ENCODE results near the gene WAPL.

Gene WAPL

DNA sequence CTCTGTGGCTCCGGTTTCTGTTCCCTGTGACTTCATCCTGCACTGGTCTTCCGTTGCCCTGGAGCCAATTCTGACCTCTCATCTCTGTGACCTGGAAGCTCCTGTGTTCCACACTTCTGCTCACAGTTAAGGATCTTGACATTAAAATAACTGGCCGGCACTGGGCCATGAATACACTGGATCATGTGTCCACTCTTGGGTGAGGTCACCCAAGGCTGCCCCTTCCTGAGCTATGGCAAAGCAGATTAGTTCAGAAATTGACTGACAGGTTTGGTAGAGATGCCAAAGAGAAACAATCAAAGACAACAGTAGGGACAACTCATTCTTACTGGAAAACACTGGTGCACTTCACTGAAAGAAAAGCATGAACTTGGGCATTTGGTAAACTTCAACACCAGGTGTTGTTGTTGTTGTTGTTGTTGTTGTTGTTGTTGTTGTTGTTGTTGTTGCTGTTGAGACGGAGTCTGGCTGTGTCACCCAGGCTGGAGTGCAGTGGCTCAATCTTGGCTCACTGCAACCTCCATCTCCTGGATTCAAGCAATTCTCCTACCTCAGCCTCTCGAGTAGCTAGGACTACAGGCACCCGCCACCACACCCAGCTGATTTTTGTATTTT lies 118.3 kb downstream of the WAPL start:
- intact Hi-C loops (cut with DNase I; ENCODE audit: low total_unique reads) = loop anchor here (5.0 kb wide), 1 partner anchor 184 kb away; no protein-coding TSS in a partner anchor

GRCh38 chr10:86402283-86402941 lies 119.2 kb downstream of the WAPL start:
- TF ChIP-seq, protein P1, sequence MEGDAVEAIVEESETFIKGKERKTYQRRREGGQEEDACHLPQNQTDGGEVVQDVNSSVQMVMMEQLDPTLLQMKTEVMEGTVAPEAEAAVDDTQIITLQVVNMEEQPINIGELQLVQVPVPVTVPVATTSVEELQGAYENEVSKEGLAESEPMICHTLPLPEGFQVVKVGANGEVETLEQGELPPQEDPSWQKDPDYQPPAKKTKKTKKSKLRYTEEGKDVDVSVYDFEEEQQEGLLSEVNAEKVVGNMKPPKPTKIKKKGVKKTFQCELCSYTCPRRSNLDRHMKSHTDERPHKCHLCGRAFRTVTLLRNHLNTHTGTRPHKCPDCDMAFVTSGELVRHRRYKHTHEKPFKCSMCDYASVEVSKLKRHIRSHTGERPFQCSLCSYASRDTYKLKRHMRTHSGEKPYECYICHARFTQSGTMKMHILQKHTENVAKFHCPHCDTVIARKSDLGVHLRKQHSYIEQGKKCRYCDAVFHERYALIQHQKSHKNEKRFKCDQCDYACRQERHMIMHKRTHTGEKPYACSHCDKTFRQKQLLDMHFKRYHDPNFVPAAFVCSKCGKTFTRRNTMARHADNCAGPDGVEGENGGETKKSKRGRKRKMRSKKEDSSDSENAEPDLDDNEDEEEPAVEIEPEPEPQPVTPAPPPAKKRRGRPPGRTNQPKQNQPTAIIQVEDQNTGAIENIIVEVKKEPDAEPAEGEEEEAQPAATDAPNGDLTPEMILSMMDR (IDR thresholded peaks at IDR 0.05) = no peak
- Histone ChIP-seq H3K27me3 (no peaks in the 10 kb centered on the region), H3K27ac (peak overlapping the region in 1 of 2 donors; percentile 85), H3K4me3 (peak overlapping the region; percentile 33 to 68), H3K4me1 (peaks cover 0 to 37% (median 30%) of the 10 kb centered on the region in 4 donors), H3K9me3 (no peaks in the 10 kb centered on the region), H3K36me3 (no peaks in the 10 kb centered on the region)
- no peak for DNase-seq
- intact Hi-C loops (cut with DNase I; ENCODE audit: low total_unique reads) = loop anchor here (5.0 kb wide), 1 partner anchor 185 kb away; no protein-coding TSS in a partner anchor

More for the DNA sequence above, 118.3 kb downstream of the WAPL start:
- TF ChIP-seq, protein P1 (IDR thresholded peaks at IDR 0.05) = no peak
- Histone ChIP-seq H3K36me3 (no peaks in the 10 kb centered on the region), H3K27ac (peak overlapping the region in 1 of 2 donors; percentile 85), H3K27me3 (no peaks in the 10 kb centered on the region), H3K4me3 (no peak overlapping the region), H3K9me3 (no peaks in the 10 kb centered on the region), H3K4me1 (peaks cover 0 to 37% (median 30%) of the 10 kb centered on the region in 4 donors)
- no peak for DNase-seq

DNA sequence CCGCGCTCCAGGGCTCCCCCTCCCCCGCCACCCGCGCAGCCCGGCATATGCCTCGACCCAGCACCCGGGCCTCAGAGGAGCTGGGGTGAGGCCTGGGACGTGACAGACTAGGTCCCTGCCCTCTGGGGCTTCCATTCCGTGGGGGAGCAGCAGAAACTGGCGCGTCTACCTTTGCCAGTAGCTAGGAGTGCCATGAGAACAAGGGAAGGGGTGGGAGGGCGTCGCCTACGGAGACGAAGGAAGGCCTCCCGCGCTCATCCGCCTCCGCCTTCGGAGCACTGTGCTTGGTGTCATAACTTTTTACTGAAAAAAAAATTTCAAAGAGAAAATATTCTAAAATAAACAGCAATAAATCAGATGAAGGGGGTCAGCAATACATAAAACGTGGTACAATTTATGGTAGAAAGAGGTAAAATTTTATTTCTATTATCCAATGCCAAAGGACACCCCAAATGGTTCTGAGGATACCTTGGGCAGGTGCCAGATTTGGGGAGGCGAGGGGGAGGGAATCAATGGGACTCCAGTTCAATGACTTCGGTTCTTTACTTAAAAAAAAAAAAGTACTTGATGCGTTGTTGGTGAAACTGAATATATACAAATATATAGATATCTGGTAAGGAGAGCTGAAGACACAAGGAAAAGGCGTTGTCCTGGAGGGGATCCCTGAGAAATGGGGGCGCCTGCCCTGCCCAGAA lies 119.9 kb downstream of the WAPL start:
- peak overlapping the region; percentile 64 to 68 for H3K4me3 ChIP-seq
- peaks cover 0 to 37% (median 30%) of the 10 kb centered on the region in 4 donors for H3K4me1 ChIP-seq
- H3K9me3 ChIP-seq = no peaks in the 10 kb centered on the region
- TF ChIP-seq, protein P1 (IDR thresholded peaks at IDR 0.05) = no peak
- intact Hi-C loops (cut with DNase I; ENCODE audit: low total_unique reads) = loop anchor here (2.0 to 5.0 kb wide), 2 partner anchors 119 to 186 kb away; partner anchors contain the start of gene WAPL
- H3K27me3 ChIP-seq = no peaks in the 10 kb centered on the region
- H3K27ac ChIP-seq = peak overlapping the region; percentile 73 to 85
- H3K36me3 ChIP-seq = no peaks in the 10 kb centered on the region
- no peak for DNase-seq

- intact Hi-C loops (cut with DNase I; ENCODE audit: low total_unique reads) = loop anchor here (2.0 to 5.0 kb wide), 2 partner anchors 120 to 186 kb away; partner anchors contain the start of gene WAPL
- Histone ChIP-seq H3K27ac (peak overlapping the region; percentile 73 to 85), H3K4me3 (peak overlapping the region; percentile 64 to 68), H3K27me3 (no peaks in the 10 kb centered on the region), H3K9me3 (no peaks in the 10 kb centered on the region), H3K4me1 (peaks cover 0 to 37% (median 30%) of the 10 kb centered on the region in 4 donors), H3K36me3 (no peaks in the 10 kb centered on the region)
- peak; percentile 45 to 80 for DNase-seq
- TF ChIP-seq, protein P1 (IDR thresholded peaks at IDR 0.05) = peak in 1 of 2 experiments; percentile 24
Measured at GRCh38 chr10:86400705-86401587, 120.6 kb downstream of the WAPL start.

Data from tibial artery (tissue), 4 donors.